HuH-7.5 (cell line): ENCODE measurements around the gene CYB5D1.
A peak's percentile ranks its signal among the peaks of the same experiment; 100 is the strongest.
"Not testable (repeated sequence)": the region's sequence is repeated elsewhere in the genome, so short reads cannot be mapped to it uniquely, and the experiment has no call there.

Experiments
- DNase-seq: peaks from one replicate; pipeline ENCODE4 v3.0.0; 2011; ENCODE audit warnings: low spot score

CYB5D1 gene

GRCh38 chr17:7856011-7856810, 1.6 kb upstream of the CYB5D1 start:
- DNase-seq = no peak

GRCh38 chr17:7856811-7857712, 741 bp upstream of the CYB5D1 start, which contains the start of gene NAA38:
TSS of gene NAA38 (minus strand) at chr17:7857559. CDS start at chr17:7857463, 96 bp downstream.
- peak; percentile 84 for DNase-seq

- no peak for DNase-seq
These were observed 663 bp downstream of the CYB5D1 start for GRCh38 chr17:7858522-7858810.

- no peak for DNase-seq
These were observed 1.2 kb downstream of the CYB5D1 start for GRCh38 chr17:7859028-7859427.

GRCh38 chr17:7862692-7863437, 5.1 kb downstream of the CYB5D1 start:
- no peak for DNase-seq

GRCh38 chr17:7864384-7864783, 6.6 kb downstream of the CYB5D1 start:
- DNase-seq = not testable (repeated sequence)

- no peak for DNase-seq
These were observed 7.3 kb downstream of the CYB5D1 start for GRCh38 chr17:7864995-7865650.

GRCh38 chr17:7867881-7868329, 10.1 kb downstream of the CYB5D1 start:
- no peak for DNase-seq

- no peak for DNase-seq
These were observed 15.2 kb downstream of the CYB5D1 start for GRCh38 chr17:7873051-7873450.

- no peak for DNase-seq
These were observed 18.1 kb downstream of the CYB5D1 start for GRCh38 chr17:7875804-7876370.

- no peak for DNase-seq
These were observed 20.4 kb downstream of the CYB5D1 start for GRCh38 chr17:7878234-7878633.

GRCh38 chr17:7880076-7880868, 22.5 kb downstream of the CYB5D1 start:
- DNase-seq = no peak

- DNase-seq = no peak
These were observed 23.7 kb downstream of the CYB5D1 start for GRCh38 chr17:7881276-7882054.

- DNase-seq = no peak
These were observed 24.3 kb downstream of the CYB5D1 start for GRCh38 chr17:7882068-7882467.

- DNase-seq = no peak
These were observed 24.8 kb downstream of the CYB5D1 start for GRCh38 chr17:7882629-7883028.

GRCh38 chr17:7883781-7884386, 26.1 kb downstream of the CYB5D1 start:
- no peak for DNase-seq

- DNase-seq = peak; percentile 39
These were observed 27.0 kb downstream of the CYB5D1 start for GRCh38 chr17:7884581-7885366.

- DNase-seq = peak; percentile 67
These were observed 27.8 kb downstream of the CYB5D1 start for GRCh38 chr17:7885367-7886226.
